ENCODE measurements around the gene TMEM72.

Gene TMEM72

GRCh38 chr10:44937196-44938005, 26.3 kb downstream of the TMEM72 start:
- DNase-seq: no peak
- TF ChIP-seq POLR2A (IDR thresholded peaks at IDR 0.05; ENCODE audit: low read length) (no peak), GATA1 (IDR thresholded peaks at IDR 0.05; ENCODE audit: low read depth, low read length) (no peak)

GRCh38 chr10:44938956-44939355, 27.8 kb downstream of the TMEM72 start:
- no peak for DNase-seq
- TF ChIP-seq GATA1 (IDR thresholded peaks at IDR 0.05; ENCODE audit: low read depth, low read length): no peak

GRCh38 chr10:44939691-44940401, 28.7 kb downstream of the TMEM72 start:
- no peak for TF ChIP-seq GATA1 (IDR thresholded peaks at IDR 0.05; ENCODE audit: low read depth, low read length)
- DNase-seq: no peak

GRCh38 chr10:44944354-44944753, 33.2 kb downstream of the TMEM72 start:
- TF ChIP-seq GATA1 (IDR thresholded peaks at IDR 0.05; ENCODE audit: low read depth, low read length): no peak
- TF ChIP-seq POLR2A (IDR thresholded peaks at IDR 0.05; ENCODE audit: low read length): no peak
- DNase-seq: no peak

- TF ChIP-seq GATA1 (IDR thresholded peaks at IDR 0.05; ENCODE audit: low read depth, low read length) (no peak), POLR2A (IDR thresholded peaks at IDR 0.05; ENCODE audit: low read length) (no peak)
- DNase-seq: no peak
Observed at GRCh38 chr10:44946205-44946604, 35.1 kb downstream of the TMEM72 start.

- TF ChIP-seq GATA1 (IDR thresholded peaks at IDR 0.05; ENCODE audit: low read depth, low read length): no peak
- no peak for TF ChIP-seq POLR2A (IDR thresholded peaks at IDR 0.05; ENCODE audit: low read length)
- DNase-seq: no peak
Observed at GRCh38 chr10:44947371-44948152, 36.4 kb downstream of the TMEM72 start.

GRCh38 chr10:44948642-44949041, 37.5 kb downstream of the TMEM72 start:
- DNase-seq: no peak
- TF ChIP-seq GATA1 (IDR thresholded peaks at IDR 0.05; ENCODE audit: low read depth, low read length) (no peak), POLR2A (IDR thresholded peaks at IDR 0.05; ENCODE audit: low read length) (no peak)

GRCh38 chr10:44949127-44949802, 38.1 kb downstream of the TMEM72 start:
- no peak for DNase-seq
- TF ChIP-seq POLR2A (IDR thresholded peaks at IDR 0.05; ENCODE audit: low read length) (no peak), GATA1 (IDR thresholded peaks at IDR 0.05; ENCODE audit: low read depth, low read length) (no peak)

GRCh38 chr10:44949915-44950314, 38.8 kb downstream of the TMEM72 start:
- no peak for DNase-seq
- TF ChIP-seq POLR2A (IDR thresholded peaks at IDR 0.05; ENCODE audit: low read length) (no peak), GATA1 (IDR thresholded peaks at IDR 0.05; ENCODE audit: low read depth, low read length) (no peak)

GRCh38 chr10:44950326-44951225, 39.4 kb downstream of the TMEM72 start:
- TF ChIP-seq GATA1 (IDR thresholded peaks at IDR 0.05; ENCODE audit: low read depth, low read length): no peak
- no peak for TF ChIP-seq POLR2A (IDR thresholded peaks at IDR 0.05; ENCODE audit: low read length)
- DNase-seq: no peak

- TF ChIP-seq GATA1 (IDR thresholded peaks at IDR 0.05; ENCODE audit: low read depth, low read length) (no peak), POLR2A (IDR thresholded peaks at IDR 0.05; ENCODE audit: low read length) (no peak)
- DNase-seq: no peak
Observed at GRCh38 chr10:44951576-44952226, 40.6 kb downstream of the TMEM72 start.

- no peak for DNase-seq
- no peak for TF ChIP-seq POLR2A (IDR thresholded peaks at IDR 0.05; ENCODE audit: low read length)
- TF ChIP-seq GATA1 (IDR thresholded peaks at IDR 0.05; ENCODE audit: low read depth, low read length): no peak
Observed at GRCh38 chr10:44952779-44953231, 41.7 kb downstream of the TMEM72 start.

Measured in erythroblast (primary cell).